H9 (cell line): ENCODE measurements around the gene PGS1. TPM values are rescaled to one million over a fixed set of nuclear protein-coding genes. Genes with fewer than 3 reads are reported as not detected.

Experiments
- DNase-seq: peaks from one replicate; pipeline ENCODE4 v3.0.0-alpha.2; 2017
- H2AFZ ChIP-seq: one replicate; pipeline ENCODE4 v1.6.1; 2013; ENCODE audit warnings: mild to moderate bottlenecking, low read length, control low read depth, moderate library complexity
- H2AK5ac ChIP-seq: 2 replicates; pipeline ENCODE4 v1.6.1; 2013; ENCODE audit warnings: low read length, control low read depth, mixed read lengths; ENCODE audit not compliant: insufficient read length
- H2BK120ac ChIP-seq: one replicate; pipeline ENCODE4 v1.6.1; 2013; ENCODE audit warnings: low read depth, mild to moderate bottlenecking, low read length, control low read depth, inconsistent platforms; ENCODE audit not compliant: poor library complexity, severe bottlenecking
- H2BK12ac ChIP-seq: 2 replicates; pipeline ENCODE4 v1.6.1; 2013; ENCODE audit warnings: low read length, control low read depth, mixed read lengths, low read depth; ENCODE audit not compliant: insufficient read length
- H2BK15ac ChIP-seq: 2 replicates; pipeline ENCODE4 v1.6.1; 2013; ENCODE audit warnings: low read depth, low read length, control low read depth
- H2BK20ac ChIP-seq: one replicate; pipeline ENCODE4 v1.6.1; 2013; ENCODE audit warnings: low read depth, mild to moderate bottlenecking, low read length, control low read depth, inconsistent platforms; ENCODE audit not compliant: poor library complexity, severe bottlenecking
- H2BK5ac ChIP-seq: 2 replicates; pipeline ENCODE4 v1.6.1; 2013; ENCODE audit warnings: low read length, control low read depth, mixed read lengths; ENCODE audit not compliant: insufficient read length
- H3K14ac ChIP-seq: 2 replicates; pipeline ENCODE4 v1.6.1; 2013; ENCODE audit warnings: low read length, control low read depth; ENCODE audit not compliant: insufficient read depth
- H3K18ac ChIP-seq: 2 replicates; pipeline ENCODE4 v1.6.1; 2013; ENCODE audit warnings: low read depth, mild to moderate bottlenecking, mixed read lengths, low read length, control low read depth; ENCODE audit not compliant: insufficient read length
- H3K23ac ChIP-seq: 2 replicates; pipeline ENCODE4 v1.6.1; 2013; ENCODE audit warnings: low read length, control low read depth, mixed read lengths, low read depth; ENCODE audit not compliant: insufficient read length
- H3K23me2 ChIP-seq: 2 replicates; pipeline ENCODE4 v1.6.1; 2013; ENCODE audit warnings: low read depth, mild to moderate bottlenecking, mixed read lengths, low read length, control low read depth; ENCODE audit not compliant: insufficient read length, poor library complexity, severe bottlenecking
- H3K27ac ChIP-seq: 2 replicates; pipeline ENCODE4 v1.5.1; 2013; ENCODE audit warnings: low read length, control low read depth, mixed read lengths, low read depth; ENCODE audit not compliant: insufficient read length
- H3K27me3 ChIP-seq: 2 replicates; pipeline ENCODE4 v1.6.1; 2013; ENCODE audit warnings: low read length, control low read depth, inconsistent platforms; ENCODE audit not compliant: insufficient read depth
- H3K4ac ChIP-seq: 2 replicates; pipeline ENCODE4 v1.6.1; 2013; ENCODE audit warnings: low read depth, mild to moderate bottlenecking, control low read depth, inconsistent platforms, low read length, moderate library complexity
- H3K4me1 ChIP-seq: 2 replicates; pipeline ENCODE4 v1.6.1; 2013; ENCODE audit warnings: low read length, control low read depth, inconsistent platforms; ENCODE audit not compliant: insufficient read depth
- H3K4me2 ChIP-seq: 2 replicates; pipeline ENCODE4 v1.6.1; 2013; ENCODE audit warnings: low read length, control low read depth, mixed read lengths; ENCODE audit not compliant: insufficient read length, insufficient read depth
- H3K56ac ChIP-seq: 2 replicates; pipeline ENCODE4 v1.6.1; 2013; ENCODE audit warnings: low read depth, mild to moderate bottlenecking, mixed read lengths, low read length, control low read depth; ENCODE audit not compliant: insufficient read length
- H3K79me1 ChIP-seq: 2 replicates; pipeline ENCODE4 v1.6.1; 2013; ENCODE audit warnings: low read depth, mild to moderate bottlenecking, moderate library complexity, low read length, control low read depth, inconsistent platforms; ENCODE audit not compliant: insufficient read depth, poor library complexity, severe bottlenecking
- H3K79me2 ChIP-seq: 2 replicates; pipeline ENCODE4 v1.6.1; 2013; ENCODE audit warnings: low read length, control low read depth, inconsistent platforms; ENCODE audit not compliant: insufficient read depth
- H3K9ac ChIP-seq: 2 replicates; pipeline ENCODE4 v1.6.1; 2013; ENCODE audit warnings: low read length, control low read depth, mixed read lengths; ENCODE audit not compliant: insufficient read length; ENCODE audit errors: extremely low read depth
- H3K9me3 ChIP-seq: one replicate; pipeline ENCODE4 v1.6.1; 2013; ENCODE audit warnings: low read depth, low read length, inconsistent platforms; ENCODE audit not compliant: control insufficient read depth
- H3T11ph ChIP-seq: one replicate; pipeline ENCODE4 v1.6.1; 2013; ENCODE audit warnings: mild to moderate bottlenecking, low read length, control low read depth, inconsistent platforms
- H4K20me1 ChIP-seq: one replicate; pipeline ENCODE4 v1.6.1; 2013; ENCODE audit not compliant: control insufficient read depth, insufficient read length, insufficient read depth
- H4K5ac ChIP-seq: 2 replicates; pipeline ENCODE4 v1.6.1; 2013; ENCODE audit warnings: low read depth, mild to moderate bottlenecking, mixed read lengths, low read length, control low read depth; ENCODE audit not compliant: insufficient read length
- H4K8ac ChIP-seq: replicated peaks from 2 replicates; pipeline ENCODE4 v1.6.1; 2013; ENCODE audit warnings: low read length, control low read depth, mixed read lengths, low read depth; ENCODE audit not compliant: insufficient read length
- H4K91ac ChIP-seq: 2 replicates; pipeline ENCODE4 v1.6.1; 2013; ENCODE audit warnings: low read depth, mild to moderate bottlenecking, moderate library complexity, mixed read lengths, low read length, control low read depth; ENCODE audit not compliant: insufficient read length
- H3K27ac Mint-ChIP-seq, 3 experiments: 2 replicates in 2 of 3; 3 replicates in 1 of 3; pipeline ENCODE4 v1.8.0; 2020 to 2021; ENCODE audit warnings: mixed read lengths in 3 of 3, mild to moderate bottlenecking in 1 of 3, moderate library complexity in 1 of 3
- H3K27me3 Mint-ChIP-seq: 2 replicates; pipeline ENCODE4 v1.8.0; 2021; ENCODE audit warnings: low read depth, mild to moderate bottlenecking, moderate library complexity, mixed read lengths
- H3K36me3 Mint-ChIP-seq, 3 experiments: 2 replicates in 2 of 3; 3 replicates in 1 of 3; pipeline ENCODE4 v1.8.0; 2020 to 2021; ENCODE audit warnings: low read depth in 3 of 3, mixed read lengths in 3 of 3; ENCODE audit not compliant: insufficient read depth in 1 of 3
- H3K4me1 Mint-ChIP-seq, 2 experiments: 2 replicates each; pipeline ENCODE4 v1.8.0; 2020; ENCODE audit warnings: mixed read lengths in 2 of 2
- H3K4me3 Mint-ChIP-seq, 2 experiments: 2 replicates in 1 of 2; 3 replicates in 1 of 2; pipeline ENCODE4 v1.8.0; 2020 to 2021; ENCODE audit warnings: mild to moderate bottlenecking in 2 of 2, mixed read lengths in 2 of 2, moderate library complexity in 1 of 2
- H3K9me3 Mint-ChIP-seq, 2 experiments: 2 replicates in 1 of 2; 3 replicates in 1 of 2; pipeline ENCODE4 v1.8.0; 2020; ENCODE audit warnings: mild to moderate bottlenecking in 2 of 2, mixed read lengths in 2 of 2, moderate library complexity in 1 of 2
- WGBS: extraction: QIAGEN DNeasy Blood & Tissue Kit; methylation state at CpG from one replicate; pipeline ENCODE4 v1.1.7; 2013; ENCODE audit warnings: missing lambda C conversion rate, low lambda C conversion rate, mixed read lengths; ENCODE audit not compliant: insufficient read length; ENCODE audit errors: extremely low coverage; 5-methylcytosine and 5-hydroxymethylcytosine counted together
- total RNA-seq: library from RNA; stranded (reverse); gene quantifications from 2 replicates; pipeline ENCODE4 v1.2.1, GENCODE V29; 2021
- TF ChIP-seq, protein P1 (sequence below): fragments of 200-600 bp; sonication (generic); conservative IDR thresholded peaks from 3 replicates; pipeline ENCODE4 v1.8.0; 2021; ENCODE audit warnings: antibody characterized with exemption, mild to moderate bottlenecking

The PGS1 gene
- total RNA-seq, 1 experiment from 2014 or later = 45.7 TPM

- peaks cover 3 to 9% of the 10 kb centered on the region in 2 experiments; a peak in 3 of 5 replicates for H3K9me3 Mint-ChIP-seq
- no peak overlapping the region for H3K18ac ChIP-seq
- H3K23me2 ChIP-seq = no peaks in the 10 kb centered on the region
- no peak overlapping the region for H3K27ac ChIP-seq
- H4K91ac ChIP-seq = no peak overlapping the region
- no peak overlapping the region for H3T11ph ChIP-seq
- H3K27me3 ChIP-seq = no peaks in the 10 kb centered on the region
- H3K79me1 ChIP-seq = no peaks in the 10 kb centered on the region
- no peaks in the 10 kb centered on the region for H3K79me2 ChIP-seq
- H4K5ac ChIP-seq = no peak overlapping the region
- H3K4ac ChIP-seq = no peak overlapping the region
- no CpG with 5 or more reads among the region's 20 CpGs for WGBS
- no peak overlapping the region for H2BK12ac ChIP-seq
- H3K4me3 Mint-ChIP-seq = no peak overlapping the region
- H2AFZ ChIP-seq = no peak overlapping the region
- H3K27me3 Mint-ChIP-seq = no peaks in the 10 kb centered on the region; the same call in 1 of the 2 replicates
- no peak overlapping the region for H3K56ac ChIP-seq
- TF ChIP-seq, protein P1, sequence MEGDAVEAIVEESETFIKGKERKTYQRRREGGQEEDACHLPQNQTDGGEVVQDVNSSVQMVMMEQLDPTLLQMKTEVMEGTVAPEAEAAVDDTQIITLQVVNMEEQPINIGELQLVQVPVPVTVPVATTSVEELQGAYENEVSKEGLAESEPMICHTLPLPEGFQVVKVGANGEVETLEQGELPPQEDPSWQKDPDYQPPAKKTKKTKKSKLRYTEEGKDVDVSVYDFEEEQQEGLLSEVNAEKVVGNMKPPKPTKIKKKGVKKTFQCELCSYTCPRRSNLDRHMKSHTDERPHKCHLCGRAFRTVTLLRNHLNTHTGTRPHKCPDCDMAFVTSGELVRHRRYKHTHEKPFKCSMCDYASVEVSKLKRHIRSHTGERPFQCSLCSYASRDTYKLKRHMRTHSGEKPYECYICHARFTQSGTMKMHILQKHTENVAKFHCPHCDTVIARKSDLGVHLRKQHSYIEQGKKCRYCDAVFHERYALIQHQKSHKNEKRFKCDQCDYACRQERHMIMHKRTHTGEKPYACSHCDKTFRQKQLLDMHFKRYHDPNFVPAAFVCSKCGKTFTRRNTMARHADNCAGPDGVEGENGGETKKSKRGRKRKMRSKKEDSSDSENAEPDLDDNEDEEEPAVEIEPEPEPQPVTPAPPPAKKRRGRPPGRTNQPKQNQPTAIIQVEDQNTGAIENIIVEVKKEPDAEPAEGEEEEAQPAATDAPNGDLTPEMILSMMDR = no peak
- H3K14ac ChIP-seq = no peak overlapping the region
- no peaks in the 10 kb centered on the region for H4K20me1 ChIP-seq
- H3K36me3 Mint-ChIP-seq = peaks cover 0 to 4% (median 0%) of the 10 kb centered on the region in 3 experiments; a peak in 2 of 7 replicates
- no peaks in the 10 kb centered on the region for H3K4me1 Mint-ChIP-seq
- no peak overlapping the region for H2AK5ac ChIP-seq
- H2BK120ac ChIP-seq = no peak overlapping the region
- no peak overlapping the region for H2BK5ac ChIP-seq
- H3K9me3 ChIP-seq = no peaks in the 10 kb centered on the region
- H3K4me1 ChIP-seq = no peaks in the 10 kb centered on the region
- H3K27ac Mint-ChIP-seq = no peak overlapping the region
- H3K9ac ChIP-seq = no peak overlapping the region
- no peak overlapping the region for H2BK20ac ChIP-seq
- no peak for DNase-seq
- no peak overlapping the region for H4K8ac ChIP-seq
- H2BK15ac ChIP-seq = no peak overlapping the region
- H3K23ac ChIP-seq = no peak overlapping the region
- H3K4me2 ChIP-seq = no peak overlapping the region
These were observed 65.9 kb downstream of the PGS1 start for GRCh38 chr17:78444392-78444791.
